GM12878 (cell line): ENCODE results near the gene COL4A3. TPM values are rescaled to one million over a fixed set of nuclear protein-coding genes. Genes with fewer than 3 reads are reported as not detected.

ENCODE experiments used
- ATAC-seq: fragments of 200-7000 bp; cut with Tn5 transposase; 3 replicates; pipeline ENCODE4 v1.9.1; 2020; ENCODE audit warnings: mild to moderate bottlenecking, moderate library complexity
- BruUV-seq: library from RNA; stranded (reverse); fragments of 400-500 nt; replicated peaks from 2 replicates; lab custom pipeline; 2021; lab: Mats Ljungman, UMichigan
- CTCF ChIA-PET: fragments of 300-600 bp; sonication (Branson Sonifier 250); formaldehyde crosslinking; extraction: SDS; loops from one replicate; lab custom pipeline; 2021; ENCODE audit warnings: inconsistent platforms; lab: Yijun Ruan, JAX
- POLR2A ChIA-PET: fragments of 350-600 bp; formaldehyde crosslinking; extraction: SDS; loops from one replicate; lab custom pipeline; 2021; ENCODE audit warnings: inconsistent platforms; lab: Charles Lee
- RAD21 ChIA-PET: fragments of 300-600 bp; sonication (Branson Sonifier 250); formaldehyde crosslinking; loops from one replicate; lab custom pipeline; 2023; ENCODE audit warnings: antibody characterized with exemption; ENCODE audit not compliant: unreplicated experiment; lab: Charles Lee
- SMC1A ChIA-PET: fragments of 300-600 bp; sonication (Branson Sonifier 250); formaldehyde crosslinking; loops from one replicate; lab custom pipeline; 2023; ENCODE audit not compliant: unreplicated experiment, uncharacterized antibody; lab: Charles Lee
- DNase-seq: peaks from one replicate; pipeline ENCODE4 v3.0.0-alpha.2; 2011; ENCODE audit warnings: low read depth, low spot score
- FAIRE-seq: peaks from 3 replicates; lab custom pipeline; 2011; peaks lifted over from hg19 to GRCh38; lab: Jason Lieb, UNC
- H2AFZ ChIP-seq: 2 replicates; pipeline ENCODE4 v1.6.0; 2011; ENCODE audit warnings: low read depth, low read length, control low read depth; ENCODE audit not compliant: control insufficient read depth
- H3K27ac ChIP-seq: 2 replicates; pipeline ENCODE4 v1.5.1; 2011; ENCODE audit warnings: control low read depth; ENCODE audit not compliant: control insufficient read depth, insufficient read depth
- H3K27me3 ChIP-seq, 2 experiments: replicated peaks in 1 of 2; 2 replicates each; pipeline versions ENCODE4 v1.6.0 to v1.6.1; 2011; ENCODE audit warnings: low read length in 1 of 2; ENCODE audit not compliant: control insufficient read depth in 2 of 2, insufficient read depth in 2 of 2
- H3K36me3 ChIP-seq, 2 experiments: 2 replicates each; pipeline ENCODE4 v1.5.1; 2011; ENCODE audit warnings: low read length in 1 of 2; ENCODE audit not compliant: control insufficient read depth in 2 of 2, insufficient read depth in 2 of 2
- H3K4me1 ChIP-seq: 2 replicates; pipeline ENCODE4 v1.6.1; 2011; ENCODE audit warnings: mild to moderate bottlenecking, low read length, moderate library complexity, mixed read lengths; ENCODE audit not compliant: control insufficient read depth, insufficient read depth
- H3K4me2 ChIP-seq: 2 replicates; pipeline ENCODE4 v1.6.0; 2011; ENCODE audit warnings: control low read depth; ENCODE audit not compliant: control insufficient read depth, insufficient read depth
- H3K4me3 ChIP-seq: fragments of 200-600 bp; sonication (generic); 2 replicates; pipeline ENCODE4 v1.5.1; 2016
- H3K79me2 ChIP-seq: 2 replicates; pipeline ENCODE4 v1.6.0; 2011; ENCODE audit warnings: low read length; ENCODE audit not compliant: control insufficient read depth, insufficient read depth
- H3K9ac ChIP-seq: 2 replicates; pipeline ENCODE4 v1.8.0; 2011; ENCODE audit warnings: low read length, control low read depth, mixed read lengths; ENCODE audit not compliant: control insufficient read depth, insufficient read depth
- H3K9me3 ChIP-seq: replicated peaks from 3 replicates; pipeline ENCODE4 v1.5.1; 2011; ENCODE audit warnings: mild to moderate bottlenecking, low read length; ENCODE audit not compliant: control insufficient read depth, insufficient read depth
- H4K20me1 ChIP-seq: 2 replicates; pipeline ENCODE4 v1.6.0; 2011; ENCODE audit not compliant: control insufficient read depth, insufficient read depth
- BCL3 ChIP-seq: IDR thresholded peaks from 2 replicates; pipeline ENCODE4 v1.6.1; 2011; ENCODE audit warnings: borderline replicate concordance, low read depth, mild to moderate bottlenecking, moderate library complexity, low read length; ENCODE audit not compliant: insufficient read depth, poor library complexity, severe bottlenecking
- CBFB ChIP-seq: IDR thresholded peaks from 2 replicates; pipeline ENCODE4 v1.6.1; 2016; ENCODE audit warnings: antibody characterized with exemption, low read depth
- ESRRA ChIP-seq: IDR thresholded peaks from 2 replicates; pipeline ENCODE4 v1.6.1; 2012; ENCODE audit warnings: mild to moderate bottlenecking, low read length, improper control_type of control experiment
- KDM1A ChIP-seq: fragments of 200-600 bp; sonication (generic); IDR thresholded peaks from 2 replicates; pipeline ENCODE4 v1.6.1; 2016; ENCODE audit warnings: borderline replicate concordance
- LARP7 ChIP-seq: fragments of 450-650 bp; IDR thresholded peaks from 2 replicates; pipeline ENCODE4 v1.6.1; 2017; ENCODE audit warnings: mild to moderate bottlenecking
- MEF2B ChIP-seq: fragments of 450-650 bp; IDR thresholded peaks from 2 replicates; pipeline ENCODE4 v1.6.1; 2018; ENCODE audit warnings: mild to moderate bottlenecking, moderate library complexity; ENCODE audit not compliant: partially characterized antibody, poor library complexity, severe bottlenecking
- MXI1 ChIP-seq: fragments of 150-350 bp; IDR thresholded peaks from 2 replicates; pipeline ENCODE4 v1.6.1; 2011; ENCODE audit warnings: low read depth, mild to moderate bottlenecking, inconsistent platforms, low read length, improper control_type of control experiment
- PML ChIP-seq: IDR thresholded peaks from 2 replicates; pipeline ENCODE4 v1.6.1; 2012; ENCODE audit warnings: low read length, inconsistent platforms
- RELA ChIP-seq: fragments of 450-650 bp; IDR thresholded peaks from 2 replicates; pipeline ENCODE4 v1.8.0; 2014; ENCODE audit warnings: borderline replicate concordance; ENCODE audit not compliant: partially characterized antibody
- SMARCA5 ChIP-seq: fragments of 450-650 bp; IDR thresholded peaks from 2 replicates; pipeline ENCODE4 v1.6.1; 2017; ENCODE audit warnings: mild to moderate bottlenecking
- SREBF1 ChIP-seq: IDR thresholded peaks from 2 replicates; pipeline ENCODE4 v1.6.1; 2012; ENCODE audit warnings: mild to moderate bottlenecking, low read length
- SREBF2 ChIP-seq: IDR thresholded peaks from 2 replicates; pipeline ENCODE4 v1.6.1; 2012; ENCODE audit warnings: mild to moderate bottlenecking, low read length
- SRF ChIP-seq, 2 experiments: IDR thresholded peaks; 2 replicates each; pipeline ENCODE4 v1.6.1; 2011; ENCODE audit warnings: low read depth in 2 of 2, low read length in 2 of 2, mild to moderate bottlenecking in 1 of 2, moderate library complexity in 1 of 2
- TAF1 ChIP-seq: IDR thresholded peaks from 2 replicates; pipeline ENCODE4 v1.6.1; 2011; ENCODE audit warnings: mild to moderate bottlenecking, low read depth, low read length, borderline replicate concordance
- ZBTB33 ChIP-seq: fragments of 450-650 bp; IDR thresholded peaks from 2 replicates; pipeline ENCODE4 v1.6.1; 2017; ENCODE audit warnings: mild to moderate bottlenecking
- WGBS: methylation state at CpG from one replicate; pipeline ENCODE4 v1.1.6; 2016; ENCODE audit warnings: low lambda C conversion rate; ENCODE audit not compliant: insufficient replicate concordance, insufficient coverage; ENCODE audit errors: missing lambda C conversion rate; 5-methylcytosine and 5-hydroxymethylcytosine counted together
- in situ Hi-C: fragments of 300-500 bp; cut with MboI; formaldehyde crosslinking; loops from 9 replicates; pipeline ENCODE4 v1.14.3; 2018; ENCODE audit warnings: mixed read lengths
- intact Hi-C: fragments of 100-400 bp; cut with micrococcal nuclease; formaldehyde crosslinking; loops from one replicate; pipeline ENCODE4 v1.14.2; 2022; ENCODE audit not compliant: unreplicated experiment
- polyA plus RNA-seq, 11 experiments: library from polyadenylated mRNA; depleted of rRNA in 4 of 11; unstranded in 6 of 11; stranded (reverse) in 5 of 11; fragments of >200 nt; fragmentation: Nextera tagmentation in 4 of 11; fragmentation: Illumina TruSeq in 1 of 11; extraction: Ambion mirVana in 4 of 11; extraction: Trizol in 1 of 11; gene quantifications; 1 replicate in 1 of 11; 2 replicates in 10 of 11; pipeline versions ENCODE4 v1.2.1 to v1.2.3, GENCODE V29; 2011 to 2016; ENCODE audit warnings: inconsistent platforms in 2 of 11, missing spikeins in 2 of 11, low read depth in 1 of 11
- total RNA-seq, 4 experiments: library from RNA; depleted of rRNA in 3 of 4; stranded (reverse); fragments of >200 nt in 3 of 4; fragmentation: Illumina TruSeq in 1 of 4; extraction: Trizol in 1 of 4; gene quantifications; 2 replicates each; pipeline versions ENCODE4 v1.2.1 to v1.2.3, GENCODE V29; 2013 to 2021

The COL4A3 gene
- total and polyA plus RNA-seq, 10 of the 15 experiments (the other 5 are each of a cell fraction or from before 2014, with no cell fraction given) = 0.34 to 10.5 (median 3.8) TPM

- WGBS = 88% methylated on average over 5 of the region's 5 CpGs
- CTCF ChIA-PET = interaction anchor here (1.4 kb wide), 1 partner anchor 49 kb away, joined by 3 read pairs; no protein-coding TSS in a partner anchor
- POLR2A ChIA-PET = no interaction called here
These were observed 123.3 kb downstream of the COL4A3 start for GRCh38 chr2:227287771-227288170.

GRCh38 chr2:227292314-227292713 is 127.9 kb downstream of the COL4A3 start:
- Histone ChIP-seq H3K79me2 (no peaks in the 10 kb centered on the region), H3K9ac (no peak overlapping the region), H3K27ac (no peak overlapping the region), H3K27me3 (no peaks in the 10 kb centered on the region), H2AFZ (no peak overlapping the region), H3K4me1 (no peaks in the 10 kb centered on the region), H4K20me1 (no peaks in the 10 kb centered on the region), H3K36me3 (no peaks in the 10 kb centered on the region), H3K4me3 (no peak overlapping the region), H3K4me2 (no peak overlapping the region), H3K9me3 (no peaks in the 10 kb centered on the region)
- ChIA-PET POLR2A (no interaction called here), SMC1A (interaction anchor here (1.5 kb wide), 1 partner anchor 9 kb away, joined by 3 read pairs; no protein-coding TSS in a partner anchor), RAD21 (no interaction called here), CTCF (interaction anchor here (1.8 kb wide), 1 partner anchor 54 kb away, joined by 6 read pairs; no protein-coding TSS in a partner anchor)
- no peak for DNase-seq
- no peak for ATAC-seq
- intact Hi-C loops = no loop called here
- no peak for FAIRE-seq
- in situ Hi-C loops = no loop called here
- no TSS peak for BruUV-seq
- 85% methylated on average over 3 of the region's 3 CpGs for WGBS
- no peak for TF ChIP-seq LARP7
- TF ChIP-seq RELA = no peak
- no peak for TF ChIP-seq SREBF2
- TF ChIP-seq KDM1A = no peak
- no peak for TF ChIP-seq MEF2B
- TF ChIP-seq PML = no peak
- no peak for TF ChIP-seq CBFB
- TF ChIP-seq ESRRA = no peak
- no peak for TF ChIP-seq MXI1
- no peak for TF ChIP-seq SREBF1
- no peak for TF ChIP-seq BCL3

More at GRCh38 chr2:227287771-227288170, 123.3 kb downstream of the COL4A3 start:
- Histone ChIP-seq H3K9me3 (no peaks in the 10 kb centered on the region), H3K4me1 (no peaks in the 10 kb centered on the region), H4K20me1 (no peaks in the 10 kb centered on the region), H3K79me2 (no peaks in the 10 kb centered on the region), H3K27me3 (no peaks in the 10 kb centered on the region), H2AFZ (no peak overlapping the region), H3K36me3 (no peaks in the 10 kb centered on the region), H3K9ac (no peak overlapping the region), H3K4me3 (no peak overlapping the region), H3K27ac (no peak overlapping the region), H3K4me2 (no peak overlapping the region)
- RAD21 ChIA-PET = no interaction called here
- SMC1A ChIA-PET = no interaction called here
- FAIRE-seq = no peak
- TF ChIP-seq SRF (IDR thresholded peaks at IDR 0.05; ENCODE audit: low read depth in 2 of 2, low read length in 2 of 2) (no peak), TAF1 (no peak), ZBTB33 (no peak), SMARCA5 (no peak)
- ATAC-seq = no peak
- no TSS peak for BruUV-seq
- no peak for DNase-seq
- in situ Hi-C loops (no loop called here), intact Hi-C loops (no loop called here)
